ENCODE results near the gene INPP5K.

Gene INPP5K

DNA sequence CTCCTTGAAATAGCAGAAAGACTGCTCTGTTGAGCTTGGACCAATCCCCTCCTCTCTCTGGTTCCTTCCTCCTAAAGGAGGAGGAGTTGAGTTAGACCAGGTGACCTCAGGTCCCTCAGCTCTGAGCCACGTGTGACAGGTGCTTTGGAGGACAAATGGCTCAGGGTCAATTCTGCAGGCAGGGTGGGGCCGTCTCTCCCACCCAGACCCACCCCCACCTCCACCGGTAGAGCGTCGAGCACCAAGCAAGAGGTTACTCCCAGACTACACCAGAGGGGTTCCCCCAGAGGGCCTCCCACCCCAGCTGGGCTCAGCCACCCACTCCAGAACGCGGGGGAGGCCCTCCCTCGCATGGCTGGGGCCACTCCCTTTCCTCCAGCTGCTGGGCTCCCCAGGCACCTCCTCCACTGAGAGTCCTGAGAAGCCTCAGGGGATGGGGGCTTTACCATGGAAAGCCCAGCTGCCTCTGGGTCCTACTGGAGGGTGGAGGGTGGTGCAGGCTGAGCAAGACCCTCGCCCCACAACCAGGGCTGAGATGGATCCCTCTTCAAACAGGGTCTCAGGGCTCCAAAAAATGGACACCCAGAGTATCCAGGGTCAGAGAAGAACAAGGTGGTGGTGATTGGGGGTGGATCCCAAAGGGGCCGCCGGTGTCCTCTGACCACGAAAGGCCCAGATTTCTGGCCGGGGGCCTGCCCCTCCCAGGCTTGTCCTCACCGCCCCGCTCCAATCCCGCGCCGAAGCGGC is 31.6 kb downstream of the INPP5K start:
- peak; percentile 67 for DNase-seq

DNA sequence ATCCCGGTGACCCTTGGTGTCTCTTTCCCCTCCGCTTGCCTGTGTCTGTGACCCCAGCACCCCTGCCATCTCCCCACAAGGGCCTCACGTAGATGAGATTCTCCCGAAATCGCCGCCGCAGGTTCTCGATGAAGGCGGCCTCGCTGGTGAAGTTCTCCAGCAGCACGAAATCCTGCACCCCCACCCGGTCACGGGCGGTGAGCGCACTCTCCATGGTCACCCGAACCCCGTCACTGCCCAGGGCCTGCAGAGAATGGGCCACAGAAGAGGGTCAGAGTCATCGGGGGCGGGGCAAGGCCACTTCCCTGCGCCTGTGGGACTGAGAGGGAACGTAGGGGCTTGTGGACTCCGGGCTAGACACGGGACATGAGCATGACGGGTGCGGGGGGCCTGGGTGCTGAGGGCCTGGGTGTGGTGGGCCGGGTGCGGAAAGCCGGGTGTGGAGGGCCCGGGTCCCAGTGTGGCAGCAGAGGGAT is 32.3 kb downstream of the INPP5K start:
- no peak for DNase-seq

DNA sequence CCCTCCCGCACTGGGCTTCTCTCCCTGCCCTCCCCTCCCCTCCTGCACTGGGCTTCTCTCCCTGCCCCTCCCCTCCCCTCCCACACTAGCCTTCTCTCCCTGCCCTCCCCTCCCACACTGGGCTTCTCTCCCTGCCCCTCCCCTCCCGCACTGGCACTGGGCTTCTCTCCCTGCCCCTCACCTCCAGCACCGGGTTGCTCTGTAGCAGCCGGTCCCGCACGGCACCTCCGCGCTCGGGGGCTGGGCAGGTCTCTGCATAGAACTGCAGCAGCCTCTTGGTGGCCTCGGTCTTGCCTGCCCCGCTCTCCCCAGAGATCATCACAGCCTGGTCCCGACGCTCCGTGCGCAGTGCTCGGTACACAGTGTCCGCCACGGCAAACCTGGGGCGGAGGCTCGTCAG is 33.7 kb downstream of the INPP5K start:
- no peak for DNase-seq

DNA sequence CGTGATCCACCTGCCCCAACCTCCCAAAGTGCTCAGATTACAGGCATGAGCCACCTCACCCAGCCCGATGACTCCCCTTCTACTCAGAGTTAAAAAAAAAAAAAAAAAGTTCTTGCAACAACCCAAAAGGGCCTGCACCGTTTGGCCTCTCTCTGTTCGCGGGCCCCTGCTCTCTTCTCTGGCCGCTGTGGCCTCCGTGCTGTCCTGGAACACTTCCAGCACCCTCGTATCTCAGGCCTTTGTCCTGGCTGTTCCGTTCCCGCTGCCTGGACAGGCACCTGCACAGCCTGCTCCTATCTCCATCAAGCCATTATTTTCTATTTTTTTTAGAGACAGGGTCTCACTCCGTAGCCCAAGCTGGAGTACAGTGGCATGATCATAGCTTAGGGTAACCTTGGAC is 34.7 kb downstream of the INPP5K start:
- no peak for DNase-seq

DNA sequence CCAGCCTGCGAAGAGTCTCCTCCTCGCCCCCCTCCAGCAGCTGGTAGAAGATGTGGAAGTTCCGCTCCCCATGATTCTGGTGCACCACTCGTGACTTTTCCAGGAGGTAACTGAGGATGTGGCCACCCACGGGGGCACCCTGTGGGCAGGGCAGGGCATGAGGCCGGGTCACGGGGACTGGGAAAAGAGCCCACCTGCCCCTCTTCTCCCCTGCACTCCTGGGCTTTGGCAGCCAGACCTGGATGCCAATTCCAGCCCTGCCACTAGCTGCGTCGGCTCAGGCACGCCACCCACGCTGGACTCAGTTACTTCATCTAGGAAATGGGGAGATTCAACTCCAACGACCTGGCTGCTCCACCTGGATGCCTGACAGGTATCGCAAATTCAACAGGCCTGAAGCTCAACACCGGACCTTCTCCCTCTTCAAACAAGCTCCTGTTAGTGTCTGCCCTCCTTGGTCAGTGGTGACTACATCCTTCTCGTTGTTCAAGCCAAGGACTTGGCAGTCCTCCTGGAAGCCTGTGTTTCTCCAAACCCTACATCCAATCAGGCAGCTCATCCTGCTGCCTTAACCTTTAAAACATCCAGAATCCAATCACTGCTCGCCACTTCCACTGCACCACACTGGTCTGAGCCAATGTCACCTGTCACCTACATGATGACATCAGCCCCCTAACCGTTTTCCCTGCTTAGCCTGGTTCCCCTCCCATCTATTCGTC is 35.5 kb downstream of the INPP5K start:
- no peak for DNase-seq

DNA sequence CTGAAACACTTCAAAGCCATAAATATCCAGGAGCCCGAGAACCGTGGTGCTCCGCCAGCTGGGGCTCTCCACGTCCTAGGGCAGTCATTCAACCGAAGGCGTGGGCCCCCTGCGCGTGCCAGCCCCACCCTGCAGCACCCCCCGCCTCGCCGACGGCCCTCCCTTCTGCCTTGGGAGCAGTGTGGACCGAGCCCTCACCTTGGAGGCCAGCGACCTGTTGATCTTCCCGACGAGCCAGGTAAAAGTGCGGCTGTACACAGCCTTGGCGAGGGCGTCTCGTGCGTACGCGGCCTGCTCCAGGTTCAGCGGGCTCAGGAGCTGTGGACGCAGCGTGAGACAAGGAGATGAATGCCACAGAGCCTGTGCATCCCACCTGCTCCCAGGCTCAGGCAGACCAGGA is 38.0 kb downstream of the INPP5K start:
- DNase-seq, result no peak

DNA sequence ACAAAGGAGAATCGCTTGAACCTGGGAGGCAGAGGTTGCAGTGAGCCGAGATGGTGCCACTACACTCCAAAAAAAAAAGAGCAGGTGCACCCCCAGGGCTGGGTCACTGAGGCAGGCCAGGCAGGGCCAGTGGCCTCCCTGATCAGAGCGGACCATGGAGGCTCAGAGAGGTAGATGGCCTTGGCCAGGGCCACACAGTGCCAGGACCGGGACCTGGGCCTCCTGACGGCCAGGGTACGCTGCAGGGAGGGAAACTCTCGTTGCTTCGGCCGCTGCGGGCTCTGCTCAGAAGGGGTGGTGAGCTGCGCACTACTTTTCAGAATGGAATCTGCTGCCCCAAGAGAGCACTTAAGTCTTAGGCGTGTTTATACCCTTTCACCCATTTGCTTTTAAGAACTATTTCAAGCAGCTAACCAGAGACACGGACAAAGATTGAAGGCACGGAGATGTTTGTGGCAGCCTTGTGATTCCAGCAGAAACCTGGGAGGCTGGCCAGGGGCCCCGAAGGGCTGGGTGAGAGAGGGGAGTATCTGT is 41.0 kb downstream of the INPP5K start:
- DNase-seq, result no peak

DNA sequence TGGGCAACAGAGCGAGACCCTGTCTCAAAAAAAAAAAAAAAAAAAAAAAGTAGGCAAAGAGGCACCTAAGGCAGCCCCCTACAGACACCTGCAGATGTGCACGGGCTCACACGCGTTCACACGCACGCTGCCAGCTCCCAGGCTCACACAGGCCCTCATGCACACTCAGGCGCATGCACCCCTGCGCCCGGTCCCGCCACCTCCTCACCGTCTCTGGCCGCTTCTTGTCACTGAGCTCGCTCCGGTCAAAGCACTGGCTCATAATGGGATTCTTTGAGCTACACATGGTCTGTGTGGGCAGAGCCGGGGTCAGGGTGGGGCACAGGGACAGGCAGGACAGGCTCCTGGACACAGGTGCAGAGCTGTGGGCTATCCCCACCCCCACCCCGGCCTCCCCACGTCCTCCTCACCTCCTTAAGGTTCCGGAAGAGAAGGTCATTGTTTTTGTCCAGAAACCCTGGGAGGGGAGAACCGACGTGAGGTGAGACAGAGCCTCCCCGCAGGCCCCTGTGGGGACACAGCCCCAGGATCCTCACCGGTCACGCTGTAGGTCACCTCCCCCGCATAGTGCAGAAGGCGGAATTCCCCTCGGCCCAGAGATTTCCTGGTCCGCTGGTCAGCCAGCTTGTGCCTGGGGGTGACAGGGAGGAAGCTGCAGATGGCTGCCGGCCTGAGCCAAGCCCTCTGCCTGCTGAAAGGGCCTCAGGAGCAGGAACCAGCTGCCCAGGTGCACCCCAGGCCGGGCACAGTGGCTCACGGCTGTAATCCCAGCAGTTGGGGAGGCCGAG is 41.8 kb downstream of the INPP5K start:
- DNase-seq, result no peak

DNA sequence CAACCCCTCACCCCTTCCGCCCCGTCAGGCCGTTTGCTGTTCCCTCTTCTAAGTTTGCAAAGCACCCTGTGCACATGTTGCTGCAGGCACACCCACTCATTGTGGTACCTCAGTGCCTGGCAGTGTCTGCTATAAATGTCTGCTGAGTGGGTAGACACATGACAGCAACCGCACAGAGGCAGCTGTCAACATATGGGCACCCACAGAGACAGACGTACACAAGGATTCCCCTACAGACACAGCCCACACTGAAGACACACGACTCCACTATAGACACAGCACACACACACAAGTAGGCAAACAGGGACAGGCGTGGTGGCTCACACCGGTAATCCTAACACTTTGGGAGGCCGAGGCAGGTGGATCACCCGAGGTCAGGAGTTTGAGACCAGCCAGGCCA is 42.6 kb downstream of the INPP5K start:
- DNase-seq, result no peak

DNA sequence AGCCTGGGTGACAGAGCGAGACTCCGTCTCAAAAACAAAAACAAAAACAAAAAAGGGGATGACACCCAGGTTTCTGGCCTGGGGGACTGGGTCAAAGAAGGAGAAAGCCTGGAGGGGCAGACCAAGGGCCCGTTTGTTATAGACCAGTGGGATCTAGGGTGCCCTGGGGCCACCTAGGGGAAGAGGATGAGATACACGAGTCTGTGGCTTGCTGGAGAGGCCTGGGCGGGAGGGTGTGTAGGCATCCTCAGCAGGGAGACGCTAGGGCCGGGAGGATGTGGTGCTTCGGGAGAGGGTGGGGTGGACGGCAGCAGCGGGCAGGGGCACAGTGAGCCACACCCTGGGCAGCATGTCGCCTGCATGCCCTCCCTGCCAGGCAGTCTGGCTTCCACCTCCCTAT is 43.2 kb downstream of the INPP5K start:
- DNase-seq, result no peak

DNA sequence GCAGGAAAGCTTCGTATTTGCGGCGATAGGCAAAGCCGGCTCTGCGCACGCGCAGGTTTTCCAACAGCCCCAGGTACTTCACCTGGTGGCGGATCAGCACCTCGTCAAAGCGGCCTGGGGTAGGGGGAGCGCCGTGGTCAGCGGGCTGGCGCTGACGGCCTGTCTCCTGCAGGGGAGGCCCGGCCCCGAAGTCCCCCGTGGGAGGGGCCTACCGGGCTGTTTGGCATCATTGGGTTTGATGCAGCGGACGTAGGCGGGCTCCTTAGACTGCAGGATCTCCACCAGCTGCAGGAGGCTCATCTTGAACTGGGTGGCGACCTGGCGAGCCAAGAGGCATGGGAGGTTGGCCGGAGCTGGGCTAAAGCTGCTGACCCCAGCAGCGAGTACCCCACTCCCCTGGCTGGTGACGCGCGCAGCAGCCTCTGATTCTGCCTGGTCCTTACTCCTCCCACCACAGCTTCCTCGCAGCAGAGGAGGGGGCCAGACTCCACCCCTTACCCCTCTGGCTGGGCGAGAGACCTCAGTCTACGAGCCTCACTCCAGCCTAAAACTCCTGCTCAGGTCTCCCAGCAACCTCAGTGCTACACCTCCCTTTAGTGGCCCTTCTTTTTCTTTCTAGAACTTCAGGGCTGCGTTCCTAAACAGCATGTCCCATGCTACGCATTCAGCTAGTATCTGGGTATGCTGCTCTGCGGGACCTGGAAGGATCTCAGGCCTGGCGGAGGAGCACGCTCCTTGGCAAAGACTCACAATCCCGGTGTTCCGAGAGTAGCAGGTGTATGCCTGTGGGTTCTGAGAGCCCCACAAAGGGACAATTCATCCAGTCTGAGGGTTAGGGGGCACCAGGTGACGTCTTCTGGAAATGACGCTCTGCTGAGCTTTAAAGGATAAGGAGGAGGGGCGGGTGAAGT is 44.2 kb downstream of the INPP5K start:
- no peak for DNase-seq

DNA sequence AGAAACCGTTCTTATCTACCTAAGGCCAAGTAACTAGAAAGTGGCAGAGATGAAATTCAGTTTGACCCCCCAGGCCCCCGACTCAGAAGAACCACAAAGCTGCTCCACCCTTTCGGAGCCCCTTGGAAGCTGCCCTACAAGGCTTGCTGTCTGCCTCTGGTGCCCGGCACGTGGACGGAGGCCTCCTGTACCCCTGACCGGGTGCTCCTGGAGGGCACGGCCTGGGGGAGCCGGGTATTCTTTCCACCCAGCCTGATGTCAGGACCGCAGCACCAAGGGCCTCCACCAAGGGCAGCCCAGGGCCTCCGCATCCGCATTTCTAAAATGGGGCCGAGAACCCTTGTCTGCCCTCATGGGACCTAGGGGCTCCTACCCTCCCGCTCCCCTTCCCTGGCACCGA is 44.9 kb downstream of the INPP5K start:
- DNase-seq, result no peak

DNA sequence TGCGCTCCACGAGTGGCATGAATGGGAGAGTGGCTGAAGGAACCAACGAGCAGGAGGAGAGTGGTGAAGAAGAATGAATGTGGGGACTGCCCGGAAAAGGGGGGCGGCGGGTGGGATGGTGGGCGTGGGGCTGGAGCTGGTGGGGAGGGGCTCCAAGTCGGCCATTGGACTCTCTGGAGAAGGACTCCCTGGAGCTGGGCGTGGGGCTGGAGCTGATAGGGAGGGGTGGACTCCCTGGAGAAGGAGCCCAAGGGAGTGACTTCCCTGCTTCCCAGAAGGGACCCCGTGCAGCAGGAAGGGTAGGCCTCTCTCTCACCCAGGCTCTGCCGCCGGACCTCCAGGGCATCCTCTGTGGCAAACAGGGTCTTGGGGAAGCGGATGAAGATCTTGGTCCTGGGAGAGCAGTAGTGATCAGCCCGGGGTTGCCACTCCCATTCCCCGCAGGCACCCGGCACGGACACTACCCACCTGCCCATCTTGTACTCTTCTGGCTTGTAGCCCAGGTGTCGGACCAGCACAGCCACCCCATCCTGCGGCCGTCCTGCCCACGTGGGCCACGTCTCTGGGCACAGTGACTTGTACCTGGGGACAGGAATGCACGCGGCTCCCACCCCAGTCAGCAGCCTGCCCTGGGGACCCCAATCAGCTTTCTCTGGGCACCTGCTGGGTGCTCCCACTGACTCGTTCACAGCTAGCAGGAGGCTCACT is 45.5 kb downstream of the INPP5K start:
- DNase-seq, result no peak

DNA sequence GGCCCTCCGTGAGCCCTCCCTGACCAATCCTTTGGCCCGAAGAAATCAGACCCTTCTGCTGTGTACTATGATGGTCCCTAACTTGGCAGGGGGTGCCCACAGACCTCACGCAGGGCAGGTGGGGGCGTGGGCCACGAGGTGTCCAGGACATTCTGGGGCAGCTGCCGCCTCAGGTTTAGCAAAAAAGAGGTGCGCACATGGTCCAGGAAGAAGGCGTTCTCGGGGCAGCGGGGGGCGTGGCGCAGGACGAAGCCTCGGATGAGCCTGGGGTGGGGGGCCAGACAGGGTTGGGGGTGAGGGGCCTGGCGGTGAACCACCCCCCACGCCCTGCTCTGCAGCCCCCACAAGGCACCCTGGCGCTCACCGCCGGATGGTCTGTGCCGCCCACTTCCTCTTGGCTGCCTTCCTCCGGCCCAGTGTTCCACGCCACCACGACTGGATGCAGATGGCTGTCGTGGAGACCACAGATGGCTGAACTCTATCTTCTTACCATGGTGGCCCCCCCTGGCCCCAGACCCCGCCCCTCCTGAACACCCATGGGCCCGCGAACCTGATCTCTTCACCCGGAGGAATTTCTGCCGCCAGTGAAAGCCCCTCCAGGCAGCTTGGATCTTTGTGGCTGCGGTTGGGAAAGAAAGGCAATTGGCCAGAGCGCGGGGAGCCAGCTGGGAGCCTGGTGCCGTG is 46.2 kb downstream of the INPP5K start:
- no peak for DNase-seq

DNA sequence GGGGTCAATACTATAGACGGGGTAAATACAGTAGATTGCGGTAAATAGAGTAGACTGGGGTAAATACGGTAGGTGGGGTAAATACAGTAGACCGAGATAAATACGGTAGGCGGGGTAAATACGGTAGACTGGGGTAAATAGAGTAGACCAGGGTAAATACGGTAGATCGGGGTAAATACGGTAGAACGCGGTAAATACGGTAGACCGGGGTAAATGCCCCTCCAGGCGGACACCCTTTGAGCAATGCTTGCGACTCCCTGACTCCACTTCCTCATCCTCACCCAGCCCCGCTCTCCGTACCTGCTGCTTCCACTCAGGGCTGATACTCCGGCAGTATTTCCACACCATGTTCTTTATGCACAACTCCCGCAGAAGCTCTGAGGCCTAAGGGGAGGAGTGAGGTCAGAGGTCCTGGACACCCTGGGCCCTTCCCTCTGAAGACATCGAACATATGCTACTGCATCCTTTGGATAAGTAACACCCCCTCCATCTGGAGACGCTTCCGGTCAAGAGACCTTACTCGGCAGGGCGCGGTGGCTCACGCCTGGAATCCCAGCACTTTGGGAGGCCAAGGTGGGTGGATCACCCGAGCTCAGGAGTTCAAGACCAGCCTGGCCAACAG is 47.1 kb downstream of the INPP5K start:
- no peak for DNase-seq

DNA sequence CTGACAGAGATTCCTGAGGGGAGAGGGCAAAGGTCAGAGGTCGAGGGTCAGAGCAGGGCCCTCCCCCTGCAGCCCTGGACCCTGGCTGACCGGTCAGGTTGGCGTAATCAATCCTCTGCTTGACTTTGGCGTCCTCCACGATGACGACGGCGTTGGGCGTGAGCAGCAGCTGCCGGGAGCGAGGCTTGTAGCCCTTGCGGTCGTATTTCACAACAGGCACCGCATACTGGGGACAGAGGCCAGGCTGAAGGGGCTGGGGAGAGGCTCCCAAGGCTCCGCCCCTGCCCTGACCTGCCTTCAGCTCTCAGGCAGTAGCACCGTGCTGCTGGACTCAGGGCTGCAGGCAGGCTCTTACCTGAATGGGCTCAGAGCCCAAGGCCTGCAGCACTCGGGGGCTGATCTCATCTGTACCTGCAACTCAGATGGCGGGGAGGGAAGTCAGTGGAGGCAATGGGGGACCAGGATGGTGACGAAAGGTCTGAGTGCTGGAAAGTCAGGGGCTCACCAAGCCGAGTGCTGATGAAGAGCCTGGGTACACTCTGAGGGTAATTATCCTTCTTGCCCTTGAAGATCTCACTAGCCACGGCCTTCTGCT is 48.4 kb downstream of the INPP5K start:
- no peak for DNase-seq

DNA sequence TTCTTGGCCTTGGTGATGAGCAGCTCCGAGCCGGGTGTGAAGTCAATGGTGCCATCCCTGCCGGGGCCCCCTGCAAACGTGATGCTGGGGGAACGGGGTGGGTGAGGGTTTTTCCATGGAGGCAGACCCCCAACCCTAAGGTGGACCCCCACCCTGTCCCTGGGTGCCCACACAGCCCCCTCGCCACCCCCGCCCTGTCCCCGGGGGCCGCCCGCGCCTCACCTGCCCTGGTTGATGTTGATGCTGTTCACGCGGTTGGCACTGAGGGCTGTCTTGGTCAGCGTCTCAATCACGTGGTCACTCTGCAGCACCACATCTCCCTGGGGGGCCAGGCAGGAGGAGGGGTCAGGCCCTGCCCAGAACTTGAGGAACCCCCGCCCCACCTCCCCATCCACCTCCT is 49.2 kb downstream of the INPP5K start:
- DNase-seq, result no peak

DNA sequence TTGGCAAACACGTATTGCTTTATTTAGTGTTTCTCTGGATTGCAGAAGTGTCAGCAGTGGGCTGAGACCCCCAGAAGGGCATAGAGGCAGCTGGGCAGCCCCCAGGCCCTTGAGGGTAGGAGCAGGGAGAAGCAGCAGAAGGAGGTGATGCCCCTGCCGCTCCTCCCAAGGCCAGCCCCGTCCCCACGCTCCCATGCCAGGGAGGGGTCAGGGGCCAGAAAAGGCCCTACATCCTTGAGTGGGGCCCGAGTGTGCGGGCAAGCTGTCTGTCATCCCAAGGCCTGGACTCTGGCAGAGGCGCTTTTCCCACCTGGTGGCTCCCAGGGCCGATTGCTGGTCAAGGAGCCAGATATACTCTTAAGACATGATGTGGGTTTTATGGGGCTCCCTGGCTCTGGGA is 52.2 kb downstream of the INPP5K start:
- DNase-seq, result no peak

DNA sequence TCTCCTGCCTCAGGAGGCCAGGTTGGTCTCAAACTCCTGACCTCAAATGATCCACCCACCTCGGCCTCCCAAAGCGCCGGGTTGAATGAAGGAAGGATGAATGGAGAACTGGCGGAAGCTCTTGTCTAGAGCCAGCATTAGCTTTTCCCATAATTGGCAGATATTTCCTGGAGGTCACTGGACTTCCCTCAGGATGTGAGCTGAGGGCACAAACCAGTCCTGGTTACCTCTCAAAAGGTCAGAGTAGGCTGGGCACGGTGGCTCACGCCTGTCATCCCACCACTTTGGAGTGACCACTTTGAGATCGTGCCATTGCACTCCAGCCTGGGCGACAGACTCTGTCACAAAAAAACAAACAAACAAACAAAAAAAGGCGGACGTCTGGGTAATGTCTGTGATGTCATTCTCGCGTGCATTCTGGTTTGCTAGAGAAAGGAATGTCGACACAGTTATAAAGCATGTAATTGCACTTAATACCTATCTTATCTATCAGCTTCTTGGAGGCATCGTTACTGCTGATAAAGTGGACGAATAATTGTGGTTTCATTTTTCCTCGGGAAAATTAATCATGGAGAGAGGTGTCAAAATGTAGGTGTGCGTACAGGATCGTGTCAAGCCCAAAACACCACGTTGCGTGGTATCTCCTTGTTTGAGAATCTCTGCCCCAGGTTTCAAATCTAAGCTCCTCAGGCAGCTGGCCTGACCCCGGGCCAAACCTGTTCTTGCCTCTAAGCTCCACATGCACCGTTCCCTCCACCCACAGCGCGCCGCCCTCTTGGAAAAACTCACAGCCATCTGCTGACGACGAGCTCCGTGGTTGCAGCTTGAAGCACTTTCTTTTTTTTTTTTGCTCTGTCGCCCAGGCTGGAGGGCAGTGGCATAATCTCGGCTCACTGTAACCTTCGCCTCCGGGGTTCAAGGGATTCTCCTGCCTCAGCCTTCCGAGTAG is 54.0 kb downstream of the INPP5K start:
- no peak for DNase-seq
